Measurements from ENCODE around the gene MAML2.
A peak's percentile ranks its signal among the peaks of the same experiment; 100 is the strongest.

MAML2 gene

GRCh38 chr11:96384156-96384555, 41.2 kb upstream of the MAML2 start:
- ChIA-PET POLR2A (interaction anchor here (0.5 kb wide), 1 partner anchor 1154 kb away, joined by 6 read pairs; no protein-coding TSS in a partner anchor), CTCF (no interaction called here)
- Histone ChIP-seq H3K27me3 (replicated peaks in 2 of 5; ENCODE audit: control insufficient read depth in 4 of 5, insufficient read depth in 5 of 5, low read length in 4 of 5) (no peaks in the 10 kb centered on the region), H3K27ac (ENCODE audit: insufficient read depth in 1 of 2, low read depth in 1 of 2, low read length in 2 of 2, poor library complexity in 1 of 2, severe bottlenecking in 2 of 2) (no peak overlapping the region), H3K36me3 (ENCODE audit: control insufficient read depth in 4 of 4, insufficient read depth in 4 of 4, low read length in 3 of 4) (peaks cover 2 to 28% (median 21%) of the 10 kb centered on the region in 4 experiments), H3K9me3 (ENCODE audit: control extremely low read depth in 1 of 5, control insufficient read depth in 4 of 5, insufficient read depth in 2 of 5, low read depth in 1 of 5, low read length in 4 of 5) (no peaks in the 10 kb centered on the region), H3K4me1 (ENCODE audit: control extremely low read depth in 1 of 4, control insufficient read depth in 4 of 4, insufficient read depth in 4 of 4, low read length in 3 of 4) (peaks cover 7 to 11% (median 9%) of the 10 kb centered on the region in 4 experiments), H3K4me3 (ENCODE audit: control insufficient read depth in 1 of 7, extremely low read depth in 1 of 7, insufficient read depth in 4 of 7, low read depth in 2 of 7, low read length in 6 of 7) (no peak overlapping the region)
- 100% methylated on average over 3 of the region's 3 CpGs for WGBS (ENCODE audit: insufficient coverage)
- DNase-seq, result no peak

DNA sequence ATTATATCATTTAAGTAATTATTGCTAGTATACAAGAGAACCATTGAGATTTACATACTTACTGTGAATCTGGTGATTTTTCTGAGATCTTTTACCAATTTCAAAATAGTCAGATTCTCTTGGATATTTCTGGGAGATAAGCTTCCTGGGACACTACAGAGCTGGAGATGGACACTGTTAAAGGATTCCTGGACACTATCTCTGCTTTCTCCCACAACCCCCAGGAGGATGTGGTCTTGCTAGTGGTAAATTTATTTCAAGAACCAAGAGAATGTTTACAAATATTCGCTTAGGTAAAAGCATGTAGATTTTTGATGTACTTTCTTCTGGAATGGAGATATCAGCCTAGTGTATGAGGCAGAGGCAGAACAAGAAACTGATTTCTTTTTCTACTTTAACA, 33.8 kb upstream of the MAML2 start:
- DNase-seq, result no peak
- no CpG with 5 or more reads among the region's 1 CpG for WGBS (ENCODE audit: insufficient coverage)
- POLR2A ChIA-PET, result no interaction called here

DNA sequence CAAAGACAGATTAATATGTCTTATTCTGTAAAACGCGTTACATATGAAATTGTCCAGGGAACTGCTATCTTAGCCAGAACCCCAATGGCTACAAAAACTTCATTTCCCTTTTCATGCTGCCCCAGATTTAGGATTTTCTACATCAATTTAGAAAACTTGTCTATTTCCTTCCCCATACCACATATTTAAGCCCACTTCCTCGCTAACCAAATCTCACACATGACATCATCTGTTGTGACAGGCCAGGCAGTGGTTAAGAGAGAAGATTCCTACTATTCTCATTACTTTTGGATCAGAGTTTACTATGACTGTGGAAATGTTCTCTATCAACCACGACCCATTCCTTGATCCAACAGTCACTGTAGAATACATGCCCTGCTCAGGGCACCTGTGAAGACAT, 30.8 kb upstream of the MAML2 start:
- DNase-seq, result peak in 2 of 3 donors; percentile 11 to 24

More for the DNA sequence above, 33.8 kb upstream of the MAML2 start:
- Histone ChIP-seq H3K4me1 (ENCODE audit: control extremely low read depth in 1 of 4, control insufficient read depth in 4 of 4, insufficient read depth in 4 of 4, low read length in 3 of 4) (no peaks in the 10 kb centered on the region), H3K36me3 (ENCODE audit: control insufficient read depth in 4 of 4, insufficient read depth in 4 of 4, low read length in 3 of 4) (peaks cover 10 to 21% (median 15%) of the 10 kb centered on the region in 4 experiments), H3K9me3 (ENCODE audit: control extremely low read depth in 1 of 5, control insufficient read depth in 4 of 5, insufficient read depth in 2 of 5, low read depth in 1 of 5, low read length in 4 of 5) (no peaks in the 10 kb centered on the region), H3K4me3 (ENCODE audit: control insufficient read depth in 1 of 7, extremely low read depth in 1 of 7, insufficient read depth in 4 of 7, low read depth in 2 of 7, low read length in 6 of 7) (no peak overlapping the region), H3K27me3 (replicated peaks in 2 of 5; ENCODE audit: control insufficient read depth in 4 of 5, insufficient read depth in 5 of 5, low read length in 4 of 5) (no peaks in the 10 kb centered on the region), H3K27ac (ENCODE audit: insufficient read depth in 1 of 2, low read depth in 1 of 2, low read length in 2 of 2, poor library complexity in 1 of 2, severe bottlenecking in 2 of 2) (no peak overlapping the region)
- CTCF ChIA-PET, result interaction anchor here (1.0 kb wide), 1 partner anchor 12 kb away, joined by 3 read pairs; no protein-coding TSS in a partner anchor

GRCh38 chr11:96367342-96367741, 24.3 kb upstream of the MAML2 start:
- POLR2A ChIA-PET, result no interaction called here
- CTCF ChIA-PET, result no interaction called here
- peaks cover 0 to 13% (median 7%) of the 10 kb centered on the region in 5 experiments for H3K9me3 ChIP-seq (ENCODE audit: control extremely low read depth in 1 of 5, control insufficient read depth in 4 of 5, insufficient read depth in 2 of 5, low read depth in 1 of 5, low read length in 4 of 5)
- WGBS (ENCODE audit: insufficient coverage), result 100% methylated on average over 2 of the region's 2 CpGs
- H3K27me3 ChIP-seq (replicated peaks in 2 of 5; ENCODE audit: control insufficient read depth in 4 of 5, insufficient read depth in 5 of 5, low read length in 4 of 5), result no peaks in the 10 kb centered on the region
- DNase-seq, result no peak
- no peak overlapping the region for H3K4me3 ChIP-seq (ENCODE audit: control insufficient read depth in 1 of 7, extremely low read depth in 1 of 7, insufficient read depth in 4 of 7, low read depth in 2 of 7, low read length in 6 of 7)
- H3K27ac ChIP-seq (ENCODE audit: insufficient read depth in 1 of 2, low read depth in 1 of 2, low read length in 2 of 2, poor library complexity in 1 of 2, severe bottlenecking in 2 of 2), result no peak overlapping the region
- H3K4me1 ChIP-seq (ENCODE audit: control extremely low read depth in 1 of 4, control insufficient read depth in 4 of 4, insufficient read depth in 4 of 4, low read length in 3 of 4), result no peaks in the 10 kb centered on the region
- H3K36me3 ChIP-seq (ENCODE audit: control insufficient read depth in 4 of 4, insufficient read depth in 4 of 4, low read length in 3 of 4), result peaks cover 16 to 52% (median 30%) of the 10 kb centered on the region in 4 experiments

More for the DNA sequence above, 30.8 kb upstream of the MAML2 start:
- ChIA-PET CTCF (no interaction called here), POLR2A (no interaction called here)
- Histone ChIP-seq H3K27ac (ENCODE audit: insufficient read depth in 1 of 2, low read depth in 1 of 2, low read length in 2 of 2, poor library complexity in 1 of 2, severe bottlenecking in 2 of 2) (no peak overlapping the region), H3K27me3 (replicated peaks in 2 of 5; ENCODE audit: control insufficient read depth in 4 of 5, insufficient read depth in 5 of 5, low read length in 4 of 5) (no peaks in the 10 kb centered on the region), H3K36me3 (ENCODE audit: control insufficient read depth in 4 of 4, insufficient read depth in 4 of 4, low read length in 3 of 4) (peaks cover 12 to 29% (median 19%) of the 10 kb centered on the region in 4 experiments), H3K4me3 (ENCODE audit: control insufficient read depth in 1 of 7, extremely low read depth in 1 of 7, insufficient read depth in 4 of 7, low read depth in 2 of 7, low read length in 6 of 7) (no peak overlapping the region), H3K4me1 (ENCODE audit: control extremely low read depth in 1 of 4, control insufficient read depth in 4 of 4, insufficient read depth in 4 of 4, low read length in 3 of 4) (no peaks in the 10 kb centered on the region), H3K9me3 (ENCODE audit: control extremely low read depth in 1 of 5, control insufficient read depth in 4 of 5, insufficient read depth in 2 of 5, low read depth in 1 of 5, low read length in 4 of 5) (peaks cover 0 to 5% (median 1%) of the 10 kb centered on the region in 5 experiments)
- WGBS (ENCODE audit: insufficient coverage), result 100% methylated on average over 1 of the region's 4 CpGs

DNA sequence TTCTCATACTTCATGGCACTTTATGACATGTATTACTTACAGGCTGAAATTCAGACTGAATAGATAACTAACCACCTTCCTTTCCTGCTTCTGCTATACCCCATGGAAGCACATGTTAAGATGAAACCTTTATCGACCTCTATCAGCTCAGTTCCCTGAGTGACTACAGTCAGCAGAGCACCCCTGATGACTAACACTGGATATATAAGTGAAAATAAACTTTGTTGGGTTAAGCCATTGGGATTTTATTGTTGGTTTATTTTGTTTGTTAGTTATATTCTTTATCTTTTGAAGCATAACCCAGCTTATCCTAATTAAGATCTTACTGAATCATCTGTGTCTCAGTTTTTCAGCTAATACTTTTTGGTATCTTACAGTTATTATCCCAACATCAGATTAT, 23.0 kb upstream of the MAML2 start:
- peaks cover 13 to 44% (median 28%) of the 10 kb centered on the region in 4 experiments for H3K36me3 ChIP-seq (ENCODE audit: control insufficient read depth in 4 of 4, insufficient read depth in 4 of 4, low read length in 3 of 4)
- H3K9me3 ChIP-seq (ENCODE audit: control extremely low read depth in 1 of 5, control insufficient read depth in 4 of 5, insufficient read depth in 2 of 5, low read depth in 1 of 5, low read length in 4 of 5), result peaks cover 0 to 13% (median 7%) of the 10 kb centered on the region in 5 experiments
- H3K4me1 ChIP-seq (ENCODE audit: control extremely low read depth in 1 of 4, control insufficient read depth in 4 of 4, insufficient read depth in 4 of 4, low read length in 3 of 4), result no peaks in the 10 kb centered on the region
- H3K4me3 ChIP-seq (ENCODE audit: control insufficient read depth in 1 of 7, extremely low read depth in 1 of 7, insufficient read depth in 4 of 7, low read depth in 2 of 7, low read length in 6 of 7), result no peak overlapping the region
- no peaks in the 10 kb centered on the region for H3K27me3 ChIP-seq (replicated peaks in 2 of 5; ENCODE audit: control insufficient read depth in 4 of 5, insufficient read depth in 5 of 5, low read length in 4 of 5)
- 80% methylated on average over 1 of the region's 1 CpG for WGBS (ENCODE audit: insufficient coverage)
- ChIA-PET CTCF (interaction anchor here (1.0 to 1.2 kb wide), 2 partner anchors 21 to 314 kb away, joined by 3 read pairs; no protein-coding TSS in a partner anchor), POLR2A (no interaction called here)
- no peak overlapping the region for H3K27ac ChIP-seq (ENCODE audit: insufficient read depth in 1 of 2, low read depth in 1 of 2, low read length in 2 of 2, poor library complexity in 1 of 2, severe bottlenecking in 2 of 2)
- DNase-seq, result no peak

DNA sequence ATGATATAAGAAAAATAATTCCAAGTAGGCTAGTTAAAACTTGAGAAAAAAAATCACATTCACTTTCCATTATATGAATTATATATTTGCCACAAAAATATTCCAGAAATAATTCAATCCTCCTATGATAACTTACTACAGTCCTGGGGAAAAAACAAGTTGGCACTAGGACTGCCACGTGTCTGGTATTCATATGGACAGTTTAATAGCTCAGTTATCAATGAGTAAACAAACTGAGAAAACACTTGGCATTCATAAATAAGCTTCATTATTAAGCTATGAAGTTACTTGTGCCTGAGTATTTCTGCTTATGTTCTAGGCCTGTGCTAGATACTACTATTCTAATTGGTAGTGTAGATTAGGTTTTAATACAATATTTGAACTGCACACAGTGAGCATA, 22.5 kb upstream of the MAML2 start:
- no peaks in the 10 kb centered on the region for H3K27me3 ChIP-seq (replicated peaks in 2 of 5; ENCODE audit: control insufficient read depth in 4 of 5, insufficient read depth in 5 of 5, low read length in 4 of 5)
- H3K4me1 ChIP-seq (ENCODE audit: control extremely low read depth in 1 of 4, control insufficient read depth in 4 of 4, insufficient read depth in 4 of 4, low read length in 3 of 4), result no peaks in the 10 kb centered on the region
- no peak for DNase-seq
- peaks cover 13 to 43% (median 27%) of the 10 kb centered on the region in 4 experiments for H3K36me3 ChIP-seq (ENCODE audit: control insufficient read depth in 4 of 4, insufficient read depth in 4 of 4, low read length in 3 of 4)
- H3K9me3 ChIP-seq (ENCODE audit: control extremely low read depth in 1 of 5, control insufficient read depth in 4 of 5, insufficient read depth in 2 of 5, low read depth in 1 of 5, low read length in 4 of 5), result peaks cover 0 to 13% (median 7%) of the 10 kb centered on the region in 5 experiments
- H3K4me3 ChIP-seq (ENCODE audit: control insufficient read depth in 1 of 7, extremely low read depth in 1 of 7, insufficient read depth in 4 of 7, low read depth in 2 of 7, low read length in 6 of 7), result no peak overlapping the region
- ChIA-PET CTCF (interaction anchor here (1.0 to 1.2 kb wide), 3 partner anchors 11 to 313 kb away, joined by 3 read pairs; no protein-coding TSS in a partner anchor), POLR2A (no interaction called here)
- no CpG with 5 or more reads among the region's 1 CpG for WGBS (ENCODE audit: insufficient coverage)
- no peak overlapping the region for H3K27ac ChIP-seq (ENCODE audit: insufficient read depth in 1 of 2, low read depth in 1 of 2, low read length in 2 of 2, poor library complexity in 1 of 2, severe bottlenecking in 2 of 2)

- 82% methylated on average over 1 of the region's 2 CpGs for WGBS (ENCODE audit: insufficient coverage)
- no peaks in the 10 kb centered on the region for H3K9me3 ChIP-seq (ENCODE audit: control extremely low read depth in 1 of 5, control insufficient read depth in 4 of 5, insufficient read depth in 2 of 5, low read depth in 1 of 5, low read length in 4 of 5)
- H3K36me3 ChIP-seq (ENCODE audit: control insufficient read depth in 4 of 4, insufficient read depth in 4 of 4, low read length in 3 of 4), result peaks cover 9 to 28% (median 22%) of the 10 kb centered on the region in 4 experiments
- POLR2A ChIA-PET, result no interaction called here
- H3K27me3 ChIP-seq (replicated peaks in 2 of 5; ENCODE audit: control insufficient read depth in 4 of 5, insufficient read depth in 5 of 5, low read length in 4 of 5), result no peaks in the 10 kb centered on the region
- H3K27ac ChIP-seq (ENCODE audit: insufficient read depth in 1 of 2, low read depth in 1 of 2, low read length in 2 of 2, poor library complexity in 1 of 2, severe bottlenecking in 2 of 2), result no peak overlapping the region
- no peaks in the 10 kb centered on the region for H3K4me1 ChIP-seq (ENCODE audit: control extremely low read depth in 1 of 4, control insufficient read depth in 4 of 4, insufficient read depth in 4 of 4, low read length in 3 of 4)
- CTCF ChIA-PET, result interaction anchor here (0.9 to 1.1 kb wide), 2 partner anchors 20 to 253 kb away, joined by 3 read pairs; no protein-coding TSS in a partner anchor
- no peak overlapping the region for H3K4me3 ChIP-seq (ENCODE audit: control insufficient read depth in 1 of 7, extremely low read depth in 1 of 7, insufficient read depth in 4 of 7, low read depth in 2 of 7, low read length in 6 of 7)
- DNase-seq, result no peak
Measured at GRCh38 chr11:96361778-96362177, 18.8 kb upstream of the MAML2 start.
